HEK293T (cell line): ENCODE results near the gene CEMIP2.

Experiments used
- CTCF ChIA-PET: fragments of 350-600 bp; formaldehyde crosslinking; extraction: SDS; loops from one replicate; lab custom pipeline; 2021; ENCODE audit warnings: antibody characterized with exemption, inconsistent platforms; lab: Yijun Ruan, JAX
- POLR2A ChIA-PET: fragments of 350-600 bp; formaldehyde crosslinking; extraction: SDS; loops from one replicate; lab custom pipeline; 2020; ENCODE audit warnings: antibody characterized with exemption, inconsistent platforms; lab: Yijun Ruan, JAX
- DNase-seq: peaks from one replicate; pipeline ENCODE4 v3.0.0; 2012; ENCODE audit warnings: mixed read lengths; ENCODE audit errors: extremely low spot score
- ARNT ChIP-seq: fragments of 450-650 bp; IDR thresholded peaks from 2 replicates; pipeline ENCODE4 v1.6.1; 2017; ENCODE audit warnings: mild to moderate bottlenecking
- BHLHE40 ChIP-seq: fragments of 450-650 bp; IDR thresholded peaks from 2 replicates; pipeline ENCODE4 v1.6.1; 2016; ENCODE audit warnings: mild to moderate bottlenecking, moderate library complexity, borderline replicate concordance
- CTBP1 ChIP-seq: fragments of 450-650 bp; IDR thresholded peaks from 2 replicates; pipeline ENCODE4 v1.6.1; 2016; ENCODE audit warnings: borderline replicate concordance
- ELF4 ChIP-seq: fragments of 450-650 bp; IDR thresholded peaks from 2 replicates; pipeline ENCODE4 v1.6.1; 2017; ENCODE audit warnings: antibody characterized with exemption
- FOXA1 ChIP-seq: fragments of 450-650 bp; IDR thresholded peaks from 2 replicates; pipeline ENCODE4 v1.6.1; 2016; ENCODE audit warnings: mild to moderate bottlenecking
- FOXK2 ChIP-seq: fragments of 450-650 bp; IDR thresholded peaks from 2 replicates; pipeline ENCODE4 v1.6.1; 2016; ENCODE audit warnings: mild to moderate bottlenecking
- FOXM1 ChIP-seq: fragments of 450-650 bp; IDR thresholded peaks from 2 replicates; pipeline ENCODE4 v1.6.1; 2017; ENCODE audit warnings: mild to moderate bottlenecking, borderline replicate concordance
- HDGF ChIP-seq: fragments of 450-650 bp; IDR thresholded peaks from 2 replicates; pipeline ENCODE4 v1.6.1; 2017; ENCODE audit warnings: antibody characterized with exemption, borderline replicate concordance
- L3MBTL2 ChIP-seq: fragments of 450-650 bp; conservative IDR thresholded peaks from 2 replicates; pipeline ENCODE4 v1.6.1; 2016; ENCODE audit warnings: mild to moderate bottlenecking
- LEF1 ChIP-seq: fragments of 450-650 bp; IDR thresholded peaks from 2 replicates; pipeline ENCODE4 v1.6.1; 2017; ENCODE audit warnings: mild to moderate bottlenecking, borderline replicate concordance
- NFRKB ChIP-seq: fragments of 450-650 bp; IDR thresholded peaks from 2 replicates; pipeline ENCODE4 v1.6.1; 2016; ENCODE audit warnings: mild to moderate bottlenecking, moderate library complexity
- PKNOX1 ChIP-seq: fragments of 450-650 bp; IDR thresholded peaks from 2 replicates; pipeline ENCODE4 v1.6.1; 2016
- SP1 ChIP-seq: fragments of 450-650 bp; IDR thresholded peaks from 2 replicates; pipeline ENCODE4 v1.6.1; 2017
- SUZ12 ChIP-seq: fragments of 450-650 bp; IDR thresholded peaks from 2 replicates; pipeline ENCODE4 v1.6.1; 2016; ENCODE audit warnings: mild to moderate bottlenecking
- TARDBP ChIP-seq: fragments of 450-650 bp; IDR thresholded peaks from 2 replicates; pipeline ENCODE4 v1.6.1; 2016
- ZNF384 ChIP-seq: fragments of 450-650 bp; IDR thresholded peaks from 2 replicates; pipeline ENCODE4 v1.6.1; 2016

The CEMIP2 gene

DNA sequence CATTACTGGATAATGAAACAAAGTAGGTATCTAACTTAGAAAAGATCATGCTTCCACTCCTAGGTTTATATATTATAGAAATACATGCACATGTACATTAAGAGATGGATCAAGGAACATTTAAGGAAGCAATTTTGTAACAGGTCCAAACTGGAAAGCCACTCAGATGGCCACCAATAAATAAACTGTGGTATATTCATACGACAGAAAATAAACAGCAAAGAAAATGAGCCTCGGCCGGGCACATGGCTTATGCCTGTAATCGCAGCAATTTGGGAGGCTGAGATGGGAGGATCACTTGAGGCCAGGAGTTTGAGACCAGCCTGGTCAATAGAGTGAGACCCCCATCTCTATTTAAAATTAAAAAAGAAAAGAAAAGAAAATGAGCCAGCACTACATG is 25.6 kb downstream of the CEMIP2 start:
- ChIA-PET POLR2A (no interaction called here), CTCF (no interaction called here)
- no peak for TF ChIP-seq PKNOX1
- DNase-seq, result no peak

DNA sequence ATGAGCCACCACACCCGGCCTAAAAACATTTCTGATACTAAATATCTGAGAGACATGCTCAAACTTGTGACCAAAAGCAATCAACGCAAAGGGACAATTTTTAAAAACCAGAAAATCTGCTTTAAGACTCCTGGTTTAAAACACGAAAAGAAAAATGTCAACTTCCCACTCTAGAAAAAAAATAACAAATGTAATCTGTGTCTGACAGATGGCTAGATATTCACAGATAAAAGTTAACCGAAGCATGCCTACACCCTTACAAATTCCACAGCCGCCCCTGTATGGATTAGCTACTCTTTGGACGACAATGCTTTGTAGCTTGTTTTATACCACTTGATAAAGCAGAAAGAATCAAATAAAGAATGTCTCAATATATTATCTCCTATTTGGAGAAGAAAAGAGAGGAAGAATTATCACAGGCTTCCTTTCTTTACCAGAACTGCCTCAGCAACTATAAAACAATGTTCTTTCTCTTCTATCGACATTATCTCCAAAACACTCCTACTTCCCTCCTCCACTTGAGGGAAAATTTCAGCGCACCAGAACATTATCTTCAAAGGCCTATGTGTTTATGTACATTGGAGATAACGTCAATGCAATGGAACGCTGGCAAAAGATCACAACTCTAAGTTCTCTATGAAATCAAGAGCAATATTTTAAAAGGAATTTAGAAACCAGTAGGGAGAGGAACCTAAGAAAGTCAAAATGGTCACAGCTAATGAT is 26.2 kb downstream of the CEMIP2 start:
- ChIA-PET POLR2A (no interaction called here), CTCF (no interaction called here)
- TF ChIP-seq LEF1 (no peak), BHLHE40 (no peak), ARNT (no peak), ZNF384 (no peak), FOXK2 (no peak), TARDBP (no peak), NFRKB (no peak), SP1 (no peak), L3MBTL2 (no peak), SUZ12 (no peak), CTBP1 (no peak), FOXA1 (no peak), FOXM1 (no peak), PKNOX1 (no peak), HDGF (no peak), ELF4 (no peak)
- DNase-seq, result peak; percentile 18

DNA sequence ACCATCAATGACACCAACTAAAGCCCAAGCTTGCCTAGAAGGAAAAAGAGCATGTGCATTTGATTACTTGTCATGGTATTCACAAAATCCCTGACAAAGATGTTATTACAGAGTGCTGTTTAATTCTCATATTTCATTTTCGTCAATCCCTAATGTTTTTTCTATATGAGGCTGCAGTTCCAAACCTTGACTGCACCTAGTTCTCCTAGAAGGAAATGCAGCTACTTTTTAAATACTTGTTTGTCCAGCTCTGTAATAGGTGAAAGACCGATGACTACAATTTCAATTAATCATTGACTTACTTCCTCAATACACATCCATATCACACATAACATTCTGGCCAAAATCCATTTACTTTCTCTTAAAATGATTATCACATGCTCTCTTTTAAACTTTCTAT is 28.1 kb downstream of the CEMIP2 start:
- POLR2A ChIA-PET, result no interaction called here
- TF ChIP-seq BHLHE40, result no peak
- TF ChIP-seq FOXK2, result no peak
- CTCF ChIA-PET, result no interaction called here

DNA sequence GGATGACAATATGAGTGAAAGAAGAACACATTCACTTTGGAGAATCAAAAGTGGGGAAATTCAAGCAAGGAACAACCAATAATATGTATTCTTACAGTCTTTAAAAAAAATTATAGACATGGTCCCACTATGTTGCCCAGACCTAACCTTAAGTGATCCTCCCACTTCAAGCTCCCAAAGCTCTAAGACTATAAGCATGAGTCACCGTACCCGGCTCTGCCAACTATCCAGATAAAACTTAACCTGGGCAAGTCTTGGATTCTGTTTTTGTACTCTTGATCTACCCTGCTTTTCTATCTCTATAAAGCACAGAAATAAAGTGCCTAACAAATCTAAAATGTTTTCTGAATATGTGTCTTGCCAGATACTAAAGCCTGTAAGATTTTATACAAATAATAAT is 30.9 kb downstream of the CEMIP2 start:
- TF ChIP-seq SUZ12 (no peak), ELF4 (no peak), SP1 (no peak), BHLHE40 (no peak), FOXA1 (no peak), PKNOX1 (no peak), FOXK2 (no peak), CTBP1 (no peak), NFRKB (no peak), L3MBTL2 (no peak)
- ChIA-PET CTCF (interaction anchor here (0.5 kb wide), 1 partner anchor 1294 kb away, joined by 5 read pairs; no protein-coding TSS in a partner anchor), POLR2A (no interaction called here)
- no peak for DNase-seq

More for the DNA sequence above, 28.1 kb downstream of the CEMIP2 start:
- DNase-seq, result no peak

DNA sequence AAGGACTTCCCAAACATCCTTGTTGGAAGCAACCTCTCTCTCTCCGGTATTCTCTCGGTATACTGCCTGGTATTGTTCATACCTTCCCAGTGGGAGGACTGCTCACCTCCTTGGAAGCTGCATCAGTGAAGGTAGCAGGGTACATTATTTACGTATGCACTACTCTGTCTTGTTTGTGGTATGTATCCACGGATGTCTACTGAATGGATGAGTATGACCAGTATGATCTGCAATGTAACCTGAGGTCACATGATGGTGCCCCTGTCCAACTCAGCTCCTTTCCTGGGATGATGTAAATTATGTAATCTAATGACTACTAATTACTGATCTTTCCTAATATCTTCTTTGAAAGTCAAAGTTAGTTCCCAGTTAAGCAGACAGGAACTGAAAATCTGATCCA is 32.1 kb downstream of the CEMIP2 start:
- CTCF ChIA-PET, result no interaction called here
- no peak for DNase-seq
- TF ChIP-seq FOXM1 (no peak), NFRKB (no peak), ELF4 (no peak), BHLHE40 (no peak), L3MBTL2 (no peak), ARNT (no peak), PKNOX1 (no peak), SUZ12 (no peak), HDGF (no peak), FOXA1 (no peak), TARDBP (no peak), LEF1 (no peak), CTBP1 (no peak)
- POLR2A ChIA-PET, result no interaction called here

DNA sequence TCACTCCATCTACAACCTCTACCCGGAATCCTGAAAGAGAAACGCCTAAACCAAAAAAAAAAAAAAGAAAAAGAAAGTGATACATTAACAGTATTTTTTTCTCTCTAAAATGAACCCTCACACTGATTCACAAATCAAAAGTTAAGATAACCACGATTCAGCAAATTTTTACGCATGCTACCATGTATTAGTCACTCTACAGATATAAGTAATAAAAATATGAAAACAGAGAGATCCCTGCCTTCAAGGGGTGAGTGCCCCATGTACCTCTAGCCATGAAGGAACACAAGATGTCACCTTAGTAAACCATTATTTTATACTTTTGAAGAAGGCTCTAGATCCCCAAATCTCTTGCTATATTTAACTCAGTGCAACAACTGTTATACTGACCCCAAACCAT is 33.4 kb downstream of the CEMIP2 start:
- DNase-seq, result no peak
- CTCF ChIA-PET, result no interaction called here
- POLR2A ChIA-PET, result no interaction called here
- TF ChIP-seq PKNOX1 (no peak), NFRKB (no peak), L3MBTL2 (no peak), SUZ12 (no peak), FOXK2 (no peak), ELF4 (no peak), FOXM1 (no peak), FOXA1 (no peak)
